Peyer's patch (tissue), 4 donors: Measurements from ENCODE around the gene STK36. TPM values are rescaled to one million over a fixed set of nuclear protein-coding genes. Genes with fewer than 3 reads are reported as not detected.

Source experiments
- DNase-seq, 3 donors: peaks; one replicate each; pipeline ENCODE4 v3.0.0-alpha.2; 2017 to 2019
- H3K27ac ChIP-seq, 4 donors: fragments of 200-600 bp; sonication (generic); one replicate each; pipeline ENCODE4 v1.5.1; 2016 to 2019
- H3K27me3 ChIP-seq, 2 donors: fragments of 200-600 bp; sonication (generic); one replicate each; pipeline ENCODE4 v1.5.1; 2019
- H3K36me3 ChIP-seq, 3 donors: fragments of 200-600 bp; sonication (generic); one replicate each; pipeline ENCODE4 v1.5.1; 2016 to 2019
- H3K4me1 ChIP-seq, 4 donors: fragments of 200-600 bp; sonication (generic); one replicate each; pipeline ENCODE4 v1.5.1; 2016 to 2019
- H3K4me3 ChIP-seq, 4 donors: fragments of 200-600 bp; sonication (generic); 1 replicate in 3 of 4; 2 replicates in 1 of 4; pipeline ENCODE4 v1.5.1; 2016 to 2019; ENCODE audit warnings: mild to moderate bottlenecking in 1 of 4
- H3K9me3 ChIP-seq, 4 donors: fragments of 200-600 bp; sonication (generic); one replicate each; pipeline ENCODE4 v1.5.1; 2016 to 2019; ENCODE audit warnings: mild to moderate bottlenecking in 1 of 4
- CTCF ChIP-seq, 6 experiments: fragments of 450-650 bp in 4 of 6; fragments of 200-600 bp in 2 of 6; sonication (generic) in 1 of 6; IDR thresholded peaks; one replicate each; pipeline ENCODE4 v1.5.1; 2017 to 2019; ENCODE audit warnings: antibody characterized with exemption in 6 of 6, mild to moderate bottlenecking in 3 of 6, moderate library complexity in 1 of 6
- POLR2A ChIP-seq, 2 donors: fragments of 450-650 bp; IDR thresholded peaks; one replicate each; pipeline ENCODE4 v1.5.1; 2017; ENCODE audit warnings: antibody characterized with exemption in 2 of 2, mild to moderate bottlenecking in 2 of 2, moderate library complexity in 2 of 2
- total RNA-seq, 4 donors: library from RNA; depleted of rRNA; stranded (reverse); fragments of >200 nt; gene quantifications; one replicate each; pipeline ENCODE4 v1.1.0, GENCODE V29; 2016

Gene STK36
- total RNA-seq, 4 donors from 2014 or later = 25.6 to 82.7 (median 63.6) TPM

- H3K36me3 ChIP-seq = peaks cover 0 to 54% (median 3%) of the 10 kb centered on the region in 3 donors
- no peaks in the 10 kb centered on the region for H3K27me3 ChIP-seq
- peaks cover 0 to 11% (median 2%) of the 10 kb centered on the region in 4 donors for H3K4me1 ChIP-seq
- H3K9me3 ChIP-seq = no peaks in the 10 kb centered on the region
- no peak for TF ChIP-seq POLR2A (IDR thresholded peaks at IDR 0.05)
- no peak for TF ChIP-seq CTCF (IDR thresholded peaks at IDR 0.05)
- no peak for DNase-seq
- H3K27ac ChIP-seq = no peak overlapping the region
- H3K4me3 ChIP-seq = no peak overlapping the region
These were observed 16.1 kb upstream of the STK36 start for GRCh38 chr2:218655751-218656150.

GRCh38 chr2:218658671-218659257 lies 13.1 kb upstream of the STK36 start:
- Histone ChIP-seq H3K9me3 (no peaks in the 10 kb centered on the region), H3K4me1 (peaks cover 0 to 11% (median 2%) of the 10 kb centered on the region in 4 donors), H3K4me3 (peak overlapping the region; percentile 76 to 94 (median 80)), H3K27me3 (no peaks in the 10 kb centered on the region), H3K27ac (peak overlapping the region; percentile 69 to 81 (median 77)), H3K36me3 (peaks cover 0 to 58% (median 0%) of the 10 kb centered on the region in 3 donors)
- TF ChIP-seq POLR2A (IDR thresholded peaks at IDR 0.05) = no peak
- peak in 4 of 6 experiments; percentile 40 to 56 (median 50) for TF ChIP-seq CTCF (IDR thresholded peaks at IDR 0.05)
- DNase-seq = peak; percentile 65 to 80 (median 71)

GRCh38 chr2:218659258-218659987 lies 12.5 kb upstream of the STK36 start, which contains the start of the genes BCS1L and ZNF142:
BCS1L (plus strand) TSS chr2:218659683; CDS start chr2:218660988, 1,305 bp downstream.
ZNF142 (minus strand) TSS chr2:218659623; CDS start chr2:218656429, 3,194 bp downstream.
- DNase-seq = peak; percentile 94 to 97 (median 95)
- Histone ChIP-seq H3K27ac (peak within 1 kb of the TSS; percentile 69 to 81 (median 77)), H3K27me3 (no peaks in the 10 kb centered on the region), H3K9me3 (no peaks in the 10 kb centered on the region), H3K4me1 (peaks cover 0 to 11% (median 2%) of the 10 kb centered on the region in 4 donors), H3K4me3 (peak within 1 kb of the TSS; percentile 76 to 94 (median 80)), H3K36me3 (peaks cover 0 to 58% (median 0%) of the 10 kb centered on the region in 3 donors)
- TF ChIP-seq POLR2A (IDR thresholded peaks at IDR 0.05) (peak; percentile 44 to 59), CTCF (IDR thresholded peaks at IDR 0.05) (no peak)

GRCh38 chr2:218659988-218660358 lies 11.9 kb upstream of the STK36 start:
- Histone ChIP-seq H3K27ac (peak overlapping the region; percentile 69 to 81 (median 77)), H3K9me3 (no peaks in the 10 kb centered on the region), H3K27me3 (no peaks in the 10 kb centered on the region), H3K4me1 (peaks cover 0 to 11% (median 2%) of the 10 kb centered on the region in 4 donors), H3K4me3 (peak overlapping the region; percentile 76 to 94 (median 80)), H3K36me3 (peaks cover 0 to 58% (median 0%) of the 10 kb centered on the region in 3 donors)
- no peak for DNase-seq
- TF ChIP-seq POLR2A (IDR thresholded peaks at IDR 0.05) = no peak
- no peak for TF ChIP-seq CTCF (IDR thresholded peaks at IDR 0.05)

GRCh38 chr2:218662377-218662776 lies 9.5 kb upstream of the STK36 start:
- H3K27me3 ChIP-seq = no peaks in the 10 kb centered on the region
- H3K27ac ChIP-seq = no peak overlapping the region
- peaks cover 0 to 58% (median 0%) of the 10 kb centered on the region in 3 donors for H3K36me3 ChIP-seq
- DNase-seq = no peak
- H3K4me1 ChIP-seq = peaks cover 0 to 11% (median 2%) of the 10 kb centered on the region in 4 donors
- no peak overlapping the region for H3K4me3 ChIP-seq
- TF ChIP-seq CTCF (IDR thresholded peaks at IDR 0.05) = no peak
- TF ChIP-seq POLR2A (IDR thresholded peaks at IDR 0.05) = no peak
- H3K9me3 ChIP-seq = no peaks in the 10 kb centered on the region
